ENCODE data around the gene PEX14.
"Not testable (repeated sequence)": the region's sequence is repeated elsewhere in the genome, so short reads cannot be mapped to it uniquely, and the experiment has no call there.

Gene PEX14, protein sequence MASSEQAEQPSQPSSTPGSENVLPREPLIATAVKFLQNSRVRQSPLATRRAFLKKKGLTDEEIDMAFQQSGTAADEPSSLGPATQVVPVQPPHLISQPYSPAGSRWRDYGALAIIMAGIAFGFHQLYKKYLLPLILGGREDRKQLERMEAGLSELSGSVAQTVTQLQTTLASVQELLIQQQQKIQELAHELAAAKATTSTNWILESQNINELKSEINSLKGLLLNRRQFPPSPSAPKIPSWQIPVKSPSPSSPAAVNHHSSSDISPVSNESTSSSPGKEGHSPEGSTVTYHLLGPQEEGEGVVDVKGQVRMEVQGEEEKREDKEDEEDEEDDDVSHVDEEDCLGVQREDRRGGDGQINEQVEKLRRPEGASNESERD

DNA sequence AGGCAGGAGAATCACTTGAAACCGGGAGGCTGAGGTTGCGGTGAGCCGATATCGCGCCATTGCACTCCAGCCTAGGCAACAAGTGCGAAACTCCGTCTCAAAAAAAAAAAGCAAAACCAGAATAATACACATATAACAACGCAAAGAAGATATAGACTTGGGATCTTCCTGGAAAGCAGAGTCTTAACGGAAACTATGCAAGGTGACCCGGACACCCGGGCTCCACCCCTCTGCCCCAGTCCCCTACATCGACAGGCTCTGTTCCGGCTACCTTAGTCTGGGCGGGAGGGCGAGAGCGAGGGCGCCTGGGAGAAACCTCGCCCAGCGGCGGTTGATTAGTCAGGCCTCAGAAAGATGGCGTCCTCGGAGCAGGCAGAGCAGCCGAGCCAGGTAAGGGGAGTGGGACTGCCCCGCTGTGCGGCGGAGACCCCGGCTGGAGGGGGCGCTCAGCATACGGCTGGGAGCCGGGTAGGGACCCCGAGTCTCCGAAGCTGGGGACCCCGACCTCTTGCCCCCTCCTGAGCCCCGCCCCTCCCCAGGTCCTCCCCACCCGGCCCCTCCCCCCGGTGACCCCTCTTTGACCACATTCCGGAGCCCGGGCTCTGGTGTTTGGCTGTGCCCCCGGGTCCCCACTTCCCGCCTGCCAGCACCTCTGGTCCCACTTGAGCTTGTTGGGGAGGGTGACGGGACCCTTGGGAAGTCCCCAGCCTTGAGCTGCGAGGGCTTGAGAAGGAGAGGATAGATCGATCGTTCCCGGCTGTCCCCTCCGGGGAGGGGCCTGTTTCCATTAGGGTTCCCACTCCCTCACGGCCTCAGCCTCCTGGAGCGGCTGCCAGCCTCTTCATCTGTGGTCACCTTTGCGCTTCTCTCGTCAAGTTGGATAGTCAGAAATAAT lies at the start of gene PEX14:
TSS of gene PEX14 (plus strand) at position 338 of the 895 bp plus-strand sequence. CDS start at position 355, 17 bp downstream.
- peak; percentile 84 to 86 for DNase-seq

DNA sequence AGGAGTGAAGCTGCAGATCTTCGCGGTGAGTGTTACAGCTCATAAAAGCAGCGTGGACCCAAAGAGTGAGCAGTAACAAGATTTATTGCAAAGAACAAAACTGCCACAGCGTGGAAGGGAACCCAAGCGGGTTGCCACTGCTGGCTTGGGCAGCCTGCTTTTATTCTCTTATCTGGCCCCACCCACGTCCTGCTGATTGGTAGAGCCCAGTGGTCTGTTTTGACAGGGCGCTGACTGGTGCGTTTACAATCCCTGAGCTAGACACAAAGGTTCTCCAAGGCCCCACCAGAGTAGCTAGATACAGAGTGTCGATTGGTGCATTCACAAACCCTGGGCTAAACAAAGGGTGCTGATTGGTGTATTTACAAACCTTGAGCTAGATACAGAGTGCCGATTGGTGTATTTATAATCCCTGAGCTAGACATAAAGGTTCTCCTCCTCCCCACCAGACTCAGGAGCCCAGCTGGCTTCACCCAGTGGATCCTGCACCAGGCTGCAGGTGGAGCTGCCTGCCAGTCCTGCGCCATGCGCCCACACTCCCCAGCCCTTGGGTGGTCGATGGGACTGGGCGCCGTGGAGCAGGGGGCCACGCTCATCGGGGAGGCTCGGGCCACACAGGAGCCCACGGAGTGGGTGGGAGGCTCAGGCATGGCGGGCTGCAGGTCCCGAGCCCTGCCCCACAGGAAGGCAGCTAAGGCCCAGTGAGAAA lies 48.8 kb upstream of the PEX14 start:
- DNase-seq = not testable (repeated sequence)

DNA sequence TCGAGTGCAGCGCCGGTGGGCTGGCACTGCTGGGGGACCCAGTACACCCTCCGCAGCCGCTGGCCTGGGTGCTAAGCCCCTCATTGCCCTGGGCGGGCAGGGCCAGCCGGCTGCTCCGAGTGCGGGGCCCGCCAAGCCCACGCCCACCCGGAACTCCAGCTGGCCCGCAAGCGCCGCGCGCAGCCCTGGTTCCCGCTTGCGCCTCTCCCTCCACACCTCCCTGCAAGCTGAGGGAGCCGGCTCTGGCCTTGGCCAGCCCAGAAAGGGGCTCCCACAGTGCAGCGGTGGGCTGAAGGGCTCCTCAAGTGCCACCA lies 48.3 kb upstream of the PEX14 start:
- DNase-seq = not testable (repeated sequence)

DNA sequence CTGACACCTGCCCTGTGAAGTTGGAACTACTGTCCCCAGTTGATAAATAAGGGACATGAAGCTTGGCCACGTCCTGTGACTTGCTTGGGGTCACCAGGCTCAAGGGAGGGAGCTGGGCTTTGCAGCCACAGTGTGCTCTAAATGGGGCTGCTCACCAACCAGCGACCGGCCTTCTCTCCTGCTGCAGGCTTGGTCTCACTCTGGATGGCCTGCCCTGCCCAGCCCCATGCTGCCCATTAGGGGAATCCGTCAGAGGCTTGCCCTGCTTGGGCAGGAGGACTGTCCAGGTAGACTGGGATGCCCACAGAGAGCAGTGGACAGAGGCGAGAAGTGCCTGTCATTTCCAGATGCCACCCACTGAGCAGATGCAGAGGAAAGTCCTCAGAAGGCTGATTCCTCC lies 45.8 kb upstream of the PEX14 start:
- no peak for DNase-seq

DNA sequence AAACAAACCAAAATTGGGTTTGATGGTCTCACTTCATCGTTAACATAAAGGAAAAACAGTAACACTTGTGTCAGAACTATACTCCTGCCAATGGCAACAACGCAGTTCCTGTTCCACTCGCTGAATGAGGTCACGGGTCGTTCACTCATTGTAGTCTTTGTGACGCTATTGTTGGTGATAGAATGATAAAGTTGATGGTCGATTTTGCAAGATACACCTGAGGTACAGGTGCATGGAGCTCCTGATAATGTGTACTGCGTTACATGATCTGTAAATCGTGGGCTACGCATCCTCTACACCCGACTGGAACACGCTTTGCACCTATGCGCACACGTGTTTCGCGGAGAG lies 44.9 kb upstream of the PEX14 start:
- DNase-seq = peak in 1 of 2 experiments; percentile 41

DNA sequence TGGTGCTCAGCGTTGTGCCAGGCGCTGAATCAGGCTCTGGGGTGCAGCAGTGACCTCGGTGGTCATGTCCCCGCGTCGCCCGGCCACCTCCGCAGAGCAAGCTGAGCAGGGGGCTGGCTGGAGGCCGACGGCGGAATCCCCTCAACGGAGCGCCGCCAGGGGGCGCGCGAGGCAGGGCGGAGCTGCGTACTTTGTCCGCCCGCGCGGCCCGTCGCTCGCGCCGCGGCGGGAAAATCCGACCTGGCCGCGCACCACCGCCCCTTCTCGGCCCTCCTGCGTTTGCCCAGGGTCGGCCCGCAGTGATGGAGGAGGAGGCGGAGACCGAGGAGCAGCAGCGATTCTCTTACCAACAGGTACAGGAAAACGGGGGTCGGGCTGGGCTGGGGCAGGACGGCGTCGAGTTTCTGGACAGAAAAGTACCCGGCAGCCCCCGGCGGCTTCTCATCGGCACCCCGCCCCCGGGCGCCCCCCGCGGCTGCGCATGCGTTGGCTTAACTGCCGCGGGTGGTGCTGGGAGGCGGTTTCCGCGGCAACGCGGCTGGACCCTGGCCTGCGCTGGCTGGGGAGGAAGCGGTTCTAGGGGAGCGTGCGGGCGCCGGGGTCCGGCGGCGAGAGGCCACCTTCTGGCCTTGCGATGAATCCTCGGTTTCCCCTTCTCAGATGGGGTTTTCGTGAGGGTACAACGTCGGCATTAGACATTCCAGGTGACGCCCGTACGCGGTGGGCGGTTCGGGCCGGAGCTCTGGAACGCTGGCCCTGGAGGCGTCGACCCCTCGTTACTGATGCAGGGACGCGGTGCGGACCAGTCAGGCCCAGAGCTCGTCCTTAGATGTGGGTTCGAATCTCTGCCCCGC lies 44.3 kb upstream of the PEX14 start, which contains the start of gene CENPS:
TSS of gene CENPS (plus strand) at position 218 of the 854 bp plus-strand sequence. CDS start at position 303, 85 bp downstream.
- DNase-seq = peak; percentile 69 to 77

DNA sequence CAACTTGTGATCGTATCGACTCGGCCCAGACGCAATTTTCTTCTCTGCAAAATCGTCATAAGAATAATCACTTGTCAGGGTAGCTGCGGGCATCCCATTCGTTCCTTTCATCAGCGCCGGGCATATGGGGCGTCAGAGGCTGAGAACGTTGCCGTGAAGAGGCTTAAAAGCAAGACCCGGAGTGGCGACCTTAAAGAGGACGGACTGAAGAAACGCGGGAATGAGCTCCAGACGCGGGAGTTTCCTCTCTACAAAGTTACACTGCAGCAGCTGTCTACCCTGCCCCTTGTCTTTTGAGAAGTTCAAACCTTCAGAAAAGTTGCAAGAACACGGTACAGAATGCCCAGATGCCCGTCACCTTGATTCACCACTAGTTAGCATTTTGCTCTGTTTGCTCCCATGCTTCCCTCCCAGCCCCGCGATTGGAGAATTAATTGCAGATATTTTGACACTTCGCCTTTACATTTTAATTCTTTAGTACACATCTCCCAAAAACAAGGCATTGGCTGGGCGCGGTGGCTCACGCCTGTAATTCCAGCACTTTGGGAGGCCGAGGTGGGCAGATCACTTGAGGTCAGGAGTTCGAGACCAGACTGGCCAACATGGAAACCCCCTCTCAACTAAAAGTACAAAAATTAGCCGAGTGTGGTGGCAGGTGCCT lies 43.5 kb upstream of the PEX14 start:
- peak in 1 of 2 experiments; percentile 23 for DNase-seq

DNA sequence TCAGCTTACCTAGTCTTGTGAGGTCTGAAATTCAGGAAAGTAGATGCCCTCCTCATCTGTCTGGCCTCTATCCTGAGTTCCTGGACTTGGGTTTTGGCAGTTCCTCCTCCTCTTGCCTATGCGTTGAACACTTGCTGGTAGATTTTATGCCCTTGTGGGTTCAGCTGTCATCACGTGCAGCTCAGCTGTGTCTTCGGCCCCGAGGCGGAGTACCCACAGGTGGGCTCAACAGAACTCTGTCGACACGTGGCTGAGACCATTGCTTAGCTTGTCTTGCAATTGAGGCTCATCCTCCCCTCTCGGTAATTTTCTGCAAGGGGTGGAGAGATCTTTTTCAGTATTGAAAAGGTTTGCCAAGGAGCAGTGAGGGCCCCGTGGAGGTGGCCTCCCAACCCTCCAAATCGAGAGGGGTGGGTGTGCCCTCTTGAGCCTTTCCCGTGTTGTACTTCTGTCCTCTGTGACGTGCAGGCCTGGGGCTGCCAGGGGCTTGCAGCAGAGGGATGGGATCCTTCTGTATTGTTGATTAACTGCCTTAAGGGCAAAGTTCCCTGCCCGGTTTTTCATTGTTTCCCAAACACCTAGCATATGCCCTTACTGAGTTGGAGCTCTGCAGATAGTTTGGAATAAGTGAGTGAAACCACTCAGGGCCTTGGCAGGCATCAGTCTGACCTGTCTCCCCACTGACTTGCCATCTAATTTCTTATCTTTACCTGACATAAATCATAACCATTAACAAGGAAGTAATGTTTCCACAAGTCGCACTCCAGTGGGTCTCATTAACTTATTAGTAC lies 41.6 kb upstream of the PEX14 start:
- no peak for DNase-seq

DNA sequence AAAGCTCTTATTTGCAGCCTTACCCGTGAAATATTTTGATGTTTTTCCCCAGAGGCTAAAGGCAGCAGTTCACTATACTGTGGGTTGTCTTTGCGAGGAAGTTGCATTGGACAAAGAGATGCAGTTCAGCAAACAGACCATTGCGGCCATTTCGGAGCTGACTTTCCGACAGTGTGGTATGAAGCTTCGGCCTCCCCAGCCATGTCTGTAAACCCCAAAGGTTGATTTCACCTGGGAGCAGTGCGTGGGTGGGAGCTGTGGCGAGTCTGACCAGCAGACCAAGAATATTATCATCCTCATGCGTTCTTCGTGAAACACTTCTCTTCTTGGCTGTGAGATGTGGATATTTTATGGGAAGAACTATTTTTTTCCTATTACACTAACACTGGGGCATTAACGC lies 41.0 kb upstream of the PEX14 start:
- DNase-seq = no peak

DNA sequence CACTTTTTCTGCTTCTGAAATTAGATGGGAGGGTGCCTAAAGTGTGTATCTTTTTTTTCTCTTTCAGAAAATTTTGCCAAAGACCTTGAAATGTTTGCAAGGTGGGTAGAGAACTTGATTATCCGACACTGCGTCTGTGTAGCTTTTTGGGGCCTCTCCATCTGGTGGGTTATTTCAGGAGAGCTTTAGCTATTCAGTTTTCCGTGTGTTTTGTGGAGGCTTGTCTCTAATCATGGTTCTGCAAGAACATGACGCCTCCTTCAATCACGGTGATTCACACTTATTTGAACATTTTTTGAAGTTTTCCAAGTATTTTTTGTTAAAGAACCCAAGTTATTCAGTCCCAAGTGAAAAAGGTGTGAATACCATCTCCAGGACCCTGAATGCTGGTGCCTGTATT lies 40.2 kb upstream of the PEX14 start:
- DNase-seq = no peak

DNA sequence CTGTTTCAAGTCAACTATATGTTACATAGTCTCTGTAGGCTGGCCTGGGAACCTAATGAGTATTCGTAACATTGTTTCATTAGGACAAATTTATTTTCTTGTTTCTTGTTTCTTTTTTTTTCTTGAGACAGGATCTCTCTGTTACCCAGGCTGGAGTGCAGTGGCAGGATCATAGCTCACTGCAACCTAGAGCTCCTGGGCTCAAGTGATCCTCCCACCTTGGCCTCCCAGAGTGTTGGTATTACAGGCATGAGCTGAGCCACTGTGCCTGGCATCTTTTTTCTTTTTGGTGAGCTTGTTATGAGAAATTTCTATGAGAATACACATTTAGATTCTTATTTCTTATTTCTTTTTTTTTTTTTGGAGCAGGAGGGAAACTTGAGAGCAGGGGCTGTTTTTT lies 37.7 kb upstream of the PEX14 start:
- DNase-seq = no peak

DNA sequence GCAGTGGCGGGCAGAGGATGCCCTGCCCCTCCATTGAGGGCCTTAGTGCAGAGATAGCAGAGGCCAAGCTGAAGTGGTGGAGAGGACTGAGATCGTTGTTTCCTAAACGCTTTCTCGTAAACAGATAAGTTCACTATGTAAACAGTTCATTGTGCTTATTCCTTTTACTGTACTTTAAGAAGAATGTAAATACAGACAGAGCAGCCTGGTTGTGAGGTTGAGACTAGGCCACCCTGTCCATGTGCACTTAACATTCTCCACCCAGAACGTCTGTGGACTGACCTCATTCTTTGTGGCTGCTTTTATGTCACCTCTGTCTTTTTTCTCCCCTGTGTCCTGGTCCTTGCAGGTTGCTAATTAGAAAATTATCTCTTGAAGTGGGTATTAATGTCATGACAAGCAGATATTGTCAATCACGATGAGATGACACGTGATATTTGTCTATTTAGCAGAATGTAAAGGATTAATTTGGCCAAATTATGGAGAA lies 36.0 kb upstream of the PEX14 start:
- DNase-seq = no peak

DNA sequence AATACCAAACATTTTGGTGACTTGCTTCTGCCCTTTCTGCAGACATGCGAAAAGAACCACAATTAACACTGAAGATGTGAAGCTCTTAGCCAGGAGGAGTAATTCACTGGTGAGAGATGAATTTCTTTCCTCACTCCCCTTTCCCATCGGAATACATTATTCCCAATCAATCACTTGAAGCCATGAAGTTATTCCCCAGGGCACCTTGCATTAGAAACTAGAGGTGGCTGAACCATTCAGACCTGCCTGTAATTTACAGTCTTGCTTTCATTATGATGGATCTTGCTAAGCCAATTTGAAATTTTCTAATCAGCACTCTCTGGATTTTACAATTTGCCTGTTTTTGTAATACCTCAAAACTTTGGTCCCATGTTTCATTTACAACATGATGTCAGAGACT lies 34.4 kb upstream of the PEX14 start:
- DNase-seq = no peak

DNA sequence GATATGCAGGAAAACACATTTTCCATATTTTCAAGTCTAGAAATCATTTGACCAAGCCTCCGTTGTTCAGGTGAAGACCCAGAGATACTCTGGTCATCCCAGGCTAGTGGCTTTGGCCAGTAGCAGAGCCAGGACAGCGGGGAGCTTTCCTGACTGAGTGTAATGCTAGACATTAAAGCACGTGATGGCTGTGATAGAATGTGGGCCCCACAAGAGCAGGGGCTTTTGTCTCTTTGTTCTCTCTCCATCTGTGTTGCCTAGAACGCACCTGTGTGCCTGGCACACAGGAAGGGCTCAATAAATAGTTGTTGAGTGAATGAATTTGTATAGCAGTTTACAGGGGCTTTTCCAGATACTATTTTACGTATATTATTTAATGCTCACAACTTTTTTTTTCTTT lies 34.0 kb upstream of the PEX14 start:
- no peak for DNase-seq

DNA sequence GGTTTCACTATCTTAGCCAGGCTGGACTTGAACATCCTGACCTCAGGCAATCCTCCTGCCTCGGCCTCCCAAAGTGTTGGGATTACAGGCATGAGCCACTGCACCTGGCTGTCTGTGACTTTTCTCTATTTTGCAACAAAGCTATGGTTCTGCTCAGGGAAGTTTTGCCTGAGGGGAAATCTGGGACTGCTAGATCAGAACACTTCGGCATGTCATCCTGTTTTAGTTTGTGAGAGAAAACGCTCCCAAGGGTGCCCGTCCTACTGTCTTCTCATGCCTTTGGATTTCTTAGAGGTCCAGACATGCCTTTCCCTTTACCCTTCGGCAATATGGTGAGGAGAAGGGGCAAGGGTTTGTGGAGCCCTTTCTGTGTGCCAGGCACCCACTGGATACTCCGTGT lies 30.5 kb upstream of the PEX14 start:
- no peak for DNase-seq

DNA sequence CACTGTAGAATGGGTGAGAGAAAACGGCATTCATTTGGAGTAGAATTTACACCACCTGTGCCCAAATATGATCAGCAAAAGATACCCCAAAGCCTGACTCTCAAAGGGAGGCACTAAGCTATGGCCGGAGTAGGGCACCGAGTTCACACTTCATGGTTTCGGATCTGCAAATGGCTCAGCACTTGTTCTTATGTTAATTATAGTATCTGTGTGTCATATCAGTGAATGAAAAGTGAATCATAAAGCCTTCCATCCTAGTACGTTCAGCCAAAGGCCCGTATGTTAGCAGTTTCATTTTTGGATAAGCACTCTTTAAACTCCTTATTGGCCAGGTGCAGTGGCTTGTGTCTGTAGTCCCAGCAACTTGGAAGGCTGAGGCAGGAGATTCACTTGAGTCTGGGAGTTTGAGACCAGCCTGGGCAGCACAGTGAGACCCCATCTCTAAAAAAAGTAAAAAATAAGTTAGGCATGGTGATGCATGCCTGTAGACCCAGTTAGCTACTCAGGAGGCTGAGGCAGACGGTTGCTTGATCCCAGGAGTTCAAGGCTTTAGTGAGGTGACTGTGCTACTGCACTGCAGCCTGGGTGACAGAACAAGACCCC lies 29.9 kb upstream of the PEX14 start:
- no peak for DNase-seq

DNA sequence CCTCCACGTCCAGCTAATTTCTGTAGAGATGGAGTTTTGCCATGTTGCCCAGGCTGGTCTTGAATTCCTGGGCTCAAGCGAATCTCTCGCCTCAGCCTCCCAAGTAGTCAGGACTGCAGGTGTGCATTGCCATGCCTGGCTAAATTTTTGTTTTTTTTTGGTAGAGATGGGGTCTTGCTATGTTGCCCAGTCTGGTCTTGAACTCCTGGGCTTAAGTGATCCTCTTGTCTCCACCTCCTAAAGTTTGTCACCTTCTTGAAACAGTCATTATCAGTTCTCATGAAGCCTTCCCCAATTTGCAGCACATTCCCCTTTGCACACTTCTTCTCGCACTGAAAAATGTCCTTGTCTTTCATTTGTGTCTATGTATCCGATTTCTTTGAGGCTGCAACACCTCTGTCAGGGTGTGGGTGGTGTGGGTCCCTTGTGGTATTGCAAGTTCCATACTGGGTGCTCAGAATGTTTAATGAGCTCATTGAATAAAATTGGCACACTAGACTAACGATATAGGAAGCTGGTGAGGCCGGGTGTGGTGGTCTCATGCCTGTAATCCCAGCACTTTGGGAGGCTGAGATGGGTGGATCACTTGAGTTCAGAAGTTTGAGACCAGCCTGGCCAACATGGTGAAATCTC lies 27.8 kb upstream of the PEX14 start:
- DNase-seq = no peak

DNA sequence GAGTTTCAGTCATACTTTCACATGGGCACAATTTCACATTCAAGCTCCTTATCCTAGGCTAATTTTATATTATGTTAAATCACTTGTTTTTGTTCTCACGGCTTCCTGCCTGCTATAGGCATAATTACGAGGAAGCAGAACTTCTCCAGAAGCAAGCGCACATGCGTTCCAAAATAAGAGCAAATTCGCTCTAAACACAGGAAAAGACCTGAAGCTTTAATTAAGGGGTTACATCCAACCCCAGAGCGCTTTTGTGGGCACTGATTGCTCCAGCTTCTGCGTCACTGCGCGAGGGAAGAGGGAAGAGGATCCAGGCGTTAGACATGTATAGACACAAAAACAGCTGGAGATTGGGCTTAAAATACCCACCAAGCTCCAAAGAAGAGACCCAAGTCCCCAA lies 25.0 kb upstream of the PEX14 start, which contains the start of gene CORT:
TSS of gene CORT (plus strand) at position 281 of the 400 bp plus-strand sequence. CDS start 193 bp downstream, outside the sequence.
- DNase-seq = no peak

DNA sequence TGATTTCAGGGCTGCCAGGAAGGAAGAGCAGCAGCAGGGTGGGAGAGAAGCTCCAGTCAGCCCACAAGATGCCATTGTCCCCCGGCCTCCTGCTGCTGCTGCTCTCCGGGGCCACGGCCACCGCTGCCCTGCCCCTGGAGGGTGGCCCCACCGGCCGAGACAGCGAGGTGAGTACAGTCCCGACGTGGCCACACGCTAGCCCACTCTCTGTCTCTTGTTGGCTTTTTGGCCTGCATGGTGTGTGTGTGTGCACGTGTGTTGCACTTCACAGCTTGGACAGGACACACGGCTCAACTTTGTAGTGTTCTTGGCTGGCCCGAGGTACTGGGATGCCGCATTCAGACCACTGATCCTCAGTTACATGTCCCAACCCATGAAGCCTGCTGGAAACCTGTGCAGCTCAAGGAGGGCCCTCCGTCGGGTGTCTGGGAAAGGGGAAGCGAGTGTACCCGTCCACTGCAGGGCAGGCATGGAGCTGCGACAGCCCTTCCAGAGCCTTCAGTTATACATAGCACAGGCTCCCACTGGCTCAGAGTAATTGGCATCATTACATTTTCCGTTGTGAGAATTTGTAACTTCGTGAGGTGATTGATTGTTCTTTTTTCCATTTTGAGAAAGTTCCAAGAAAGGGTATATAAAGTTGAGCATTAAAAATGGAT lies 24.5 kb upstream of the PEX14 start:
- DNase-seq = no peak
